GM18526 (cell line): ENCODE data around the gene EFTUD2.

Experiments used
- POLR2A ChIP-seq: IDR thresholded peaks from 3 replicates; pipeline ENCODE4 v1.6.1; 2011; ENCODE audit not compliant: insufficient read length; ENCODE audit errors: extremely low read depth

EFTUD2 gene

DNA sequence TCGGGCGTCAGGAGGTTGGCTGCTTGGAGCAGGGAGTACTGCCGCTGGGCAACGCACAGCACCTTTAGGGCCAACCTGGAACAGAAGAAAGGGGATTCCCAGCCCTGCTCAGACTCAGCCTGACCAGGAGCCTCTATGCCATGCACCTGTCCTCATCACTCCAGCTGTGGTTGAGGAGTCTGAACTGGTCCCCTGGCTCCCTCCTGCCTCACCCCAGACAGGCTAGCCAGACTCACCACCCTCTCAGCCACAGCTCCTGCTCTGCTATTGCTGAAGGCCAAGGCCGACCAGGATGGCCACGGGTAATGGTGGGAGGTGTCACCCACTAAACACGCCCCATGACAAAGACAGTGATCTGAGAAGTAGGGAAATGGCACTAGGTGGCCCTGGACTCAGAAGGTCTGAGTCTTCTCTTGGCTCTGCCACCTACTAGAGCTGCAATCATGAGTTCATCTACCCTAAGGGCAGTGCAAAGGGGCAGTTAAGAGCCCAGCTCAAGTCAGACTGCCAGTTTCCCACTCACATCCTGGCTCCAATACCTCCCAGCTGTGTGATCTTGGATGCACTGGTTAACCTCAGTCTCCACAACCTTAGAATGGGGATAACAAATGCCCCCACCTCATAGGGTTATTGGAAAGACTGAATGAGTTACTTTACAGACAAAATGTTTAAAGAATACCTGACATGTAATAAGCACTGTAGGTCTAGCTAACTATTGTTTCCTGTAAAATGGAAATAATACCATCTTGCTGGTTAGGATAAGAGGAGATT is 29.9 kb upstream of the EFTUD2 start:
- TF ChIP-seq POLR2A = no peak

DNA sequence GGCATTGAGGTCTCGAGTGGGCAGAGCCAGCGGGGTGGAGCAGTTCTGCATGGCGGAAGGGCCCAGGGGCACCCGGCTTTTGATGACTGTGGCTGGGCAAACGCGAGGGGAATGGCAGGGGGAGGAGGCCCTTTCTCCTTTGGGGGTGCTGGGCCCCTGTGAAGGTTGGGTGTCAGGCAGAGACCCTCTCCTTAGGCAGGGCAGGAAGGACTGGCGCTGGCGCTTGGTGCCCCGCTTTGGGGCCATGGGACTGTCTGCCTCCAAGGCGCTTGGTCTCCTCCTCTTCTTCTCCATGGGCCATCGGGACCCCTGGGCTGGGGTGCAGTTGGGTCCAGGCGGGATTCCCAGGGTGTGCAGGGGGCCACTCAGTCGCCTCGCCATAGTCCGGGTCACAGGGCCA is 28.9 kb upstream of the EFTUD2 start:
- no peak for TF ChIP-seq POLR2A

DNA sequence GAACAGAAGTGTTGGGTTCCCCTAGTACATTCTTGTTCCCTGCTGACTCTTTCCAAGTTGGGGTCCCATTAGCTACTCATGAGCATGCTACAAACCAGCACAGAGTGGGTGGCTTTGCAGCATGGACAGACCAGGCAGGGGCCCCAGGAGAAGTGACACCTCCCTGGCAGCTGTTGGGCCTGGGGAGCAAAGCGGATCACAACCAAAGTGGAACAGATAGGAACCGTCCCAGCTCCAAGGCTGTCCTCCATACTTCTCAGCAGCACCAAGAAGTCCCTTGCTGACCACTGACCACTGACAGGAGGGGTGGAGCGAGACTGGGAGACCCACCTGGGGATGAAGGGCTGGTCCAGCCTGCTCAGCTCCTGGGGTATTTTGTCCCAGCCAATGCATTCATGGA is 28.5 kb upstream of the EFTUD2 start:
- no peak for TF ChIP-seq POLR2A

DNA sequence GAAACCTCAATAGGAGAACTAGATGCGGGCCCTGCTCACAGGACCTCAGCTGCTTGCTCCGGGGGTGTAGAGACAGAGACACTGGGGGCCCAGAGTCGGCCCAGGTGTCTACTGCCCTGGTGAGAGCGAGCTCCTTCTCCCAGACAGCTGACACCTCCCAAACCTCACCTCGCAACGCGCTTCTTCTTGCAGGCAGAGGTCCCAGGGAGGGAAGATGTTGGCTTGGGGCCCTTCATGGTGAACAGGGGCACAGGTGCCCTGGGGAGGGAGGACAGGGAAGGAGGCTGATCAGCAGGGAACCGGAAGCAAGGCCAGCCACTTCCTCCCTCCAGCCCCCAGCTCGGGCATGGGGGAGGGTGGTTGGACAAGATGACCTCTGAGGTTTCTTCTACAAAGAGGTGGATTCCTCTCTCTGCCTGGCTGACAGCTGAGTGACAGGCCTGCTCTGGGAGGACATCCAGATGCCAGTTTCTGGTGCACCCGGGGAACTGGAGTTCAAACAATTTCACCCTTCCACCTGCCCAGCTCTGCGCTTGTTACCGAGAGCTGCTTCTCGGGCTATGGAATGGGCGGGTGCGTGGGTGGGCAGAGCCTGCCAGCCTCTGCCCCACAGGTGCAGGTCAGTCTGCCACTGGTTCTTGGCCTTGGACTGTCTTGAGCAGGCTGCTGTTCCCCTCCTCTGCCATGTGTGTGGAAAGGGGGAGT is 27.7 kb upstream of the EFTUD2 start:
- TF ChIP-seq POLR2A = no peak

DNA sequence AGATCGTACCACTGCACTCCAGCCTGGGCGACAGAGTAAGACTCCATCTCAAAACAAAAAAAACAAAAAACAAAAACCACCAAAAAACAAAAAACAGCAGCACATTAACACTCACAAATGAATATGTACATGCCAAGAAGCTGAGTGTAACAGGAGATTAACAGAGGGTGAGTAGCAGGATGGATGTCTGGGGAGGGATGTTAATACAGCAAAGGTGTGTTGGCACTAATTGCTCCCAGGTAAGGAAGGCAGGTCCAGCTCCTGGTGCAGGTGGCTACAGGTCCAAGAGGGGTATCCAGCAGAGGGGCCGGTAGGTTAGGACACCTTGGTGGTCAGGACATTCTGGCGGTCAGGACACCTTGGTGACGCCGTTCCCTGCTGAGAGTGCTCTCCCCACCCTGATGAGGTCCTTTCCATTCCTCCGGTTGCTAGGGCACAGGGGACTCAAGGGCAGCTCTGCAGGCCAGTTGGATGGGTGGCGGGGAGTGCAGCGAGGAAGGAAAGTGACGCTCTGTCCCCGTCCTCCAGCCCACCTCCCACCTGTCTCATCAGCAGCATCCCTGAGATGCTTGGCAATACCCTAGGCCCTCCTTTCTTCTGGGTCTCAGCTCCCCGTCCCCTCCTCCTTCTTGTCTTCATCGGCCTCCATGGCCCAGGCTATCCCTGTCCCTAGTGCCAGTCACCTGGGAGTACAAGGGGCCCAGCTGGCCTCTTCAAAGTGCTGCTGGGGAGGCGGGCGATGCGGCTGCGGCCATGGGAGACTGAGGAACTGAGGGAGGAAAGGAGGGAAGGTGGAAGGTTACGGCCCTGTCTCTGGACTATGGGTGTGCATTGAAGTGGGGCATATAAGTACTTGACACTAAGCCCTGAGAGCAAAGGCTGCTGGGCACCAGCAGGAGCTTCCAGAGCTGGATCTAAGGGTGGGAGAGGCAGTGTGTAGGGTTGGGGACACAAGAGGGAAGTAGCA is 26.8 kb upstream of the EFTUD2 start:
- no peak for TF ChIP-seq POLR2A

DNA sequence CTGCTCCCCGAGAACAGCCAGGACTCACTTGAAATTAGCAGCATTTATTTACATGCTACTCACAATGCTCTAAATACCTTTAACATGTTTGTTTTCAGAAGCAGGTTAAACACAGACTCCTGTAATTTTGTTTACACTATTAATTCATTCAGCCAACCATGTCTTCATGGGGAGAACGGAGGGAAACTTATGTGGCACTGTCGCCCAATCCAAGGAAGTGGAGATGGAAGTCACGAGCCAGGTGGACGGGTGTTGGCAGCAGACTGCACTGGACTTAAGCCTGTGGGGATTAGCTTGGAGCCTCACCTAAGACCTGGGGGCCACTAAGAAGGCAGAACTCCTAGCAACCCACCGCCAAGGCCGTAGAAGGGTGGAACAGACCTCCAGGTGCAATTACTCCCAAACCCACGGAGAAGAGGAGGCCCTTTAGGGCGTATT is 24.9 kb upstream of the EFTUD2 start:
- no peak for TF ChIP-seq POLR2A

DNA sequence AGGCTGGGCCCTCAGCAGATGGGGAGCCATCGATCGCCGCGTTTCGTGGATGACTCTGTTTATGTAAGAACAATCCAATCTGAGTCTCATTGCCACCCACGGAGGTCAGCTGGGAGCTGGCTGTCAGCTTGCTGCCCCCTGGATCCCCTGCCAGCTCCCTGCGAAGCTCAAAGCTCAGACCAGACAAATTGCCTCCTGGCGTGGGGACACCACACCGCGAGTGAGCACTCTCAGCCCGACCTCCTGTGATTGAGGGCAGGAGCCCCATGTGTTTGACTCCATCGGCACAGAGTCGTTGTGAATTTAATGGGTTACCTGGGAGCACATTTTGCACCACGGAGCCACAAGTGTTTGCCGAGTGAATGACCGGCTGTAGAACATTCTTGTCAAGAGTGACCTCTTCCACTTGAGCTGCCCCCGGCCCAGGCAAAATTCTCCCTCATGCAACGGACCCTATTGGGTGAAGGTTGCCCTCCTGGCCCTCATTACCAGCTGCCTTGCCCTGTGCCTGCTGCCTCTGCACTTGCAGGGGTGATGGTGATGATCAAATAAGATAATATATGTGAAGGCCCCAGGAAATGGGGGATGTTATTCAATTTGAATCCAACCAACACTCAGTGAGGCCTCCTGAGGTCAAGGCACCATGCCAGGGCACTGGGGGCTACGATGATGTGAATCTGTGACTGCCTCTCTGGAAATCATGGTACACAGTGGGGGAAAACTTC is 23.7 kb upstream of the EFTUD2 start:
- TF ChIP-seq POLR2A = no peak

DNA sequence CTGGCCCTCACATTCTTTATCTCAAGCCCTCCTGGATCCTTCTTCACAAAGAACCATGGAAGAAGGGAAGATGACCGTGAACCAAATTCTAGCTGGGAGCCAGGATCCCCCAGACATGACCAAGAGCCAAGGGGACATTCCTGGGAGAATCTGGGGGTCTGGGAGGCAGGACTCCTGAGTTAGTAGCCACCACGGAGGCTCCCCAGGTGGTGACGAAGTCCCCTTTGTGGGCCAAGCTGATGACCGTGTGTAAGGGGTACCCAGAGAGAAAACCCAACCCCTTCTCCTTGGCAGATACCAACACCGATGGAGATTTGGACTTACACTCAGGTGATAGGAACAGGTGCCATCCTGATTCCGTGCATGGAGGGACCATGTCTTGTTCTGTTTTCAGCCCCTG is 22.9 kb upstream of the EFTUD2 start:
- no peak for TF ChIP-seq POLR2A

DNA sequence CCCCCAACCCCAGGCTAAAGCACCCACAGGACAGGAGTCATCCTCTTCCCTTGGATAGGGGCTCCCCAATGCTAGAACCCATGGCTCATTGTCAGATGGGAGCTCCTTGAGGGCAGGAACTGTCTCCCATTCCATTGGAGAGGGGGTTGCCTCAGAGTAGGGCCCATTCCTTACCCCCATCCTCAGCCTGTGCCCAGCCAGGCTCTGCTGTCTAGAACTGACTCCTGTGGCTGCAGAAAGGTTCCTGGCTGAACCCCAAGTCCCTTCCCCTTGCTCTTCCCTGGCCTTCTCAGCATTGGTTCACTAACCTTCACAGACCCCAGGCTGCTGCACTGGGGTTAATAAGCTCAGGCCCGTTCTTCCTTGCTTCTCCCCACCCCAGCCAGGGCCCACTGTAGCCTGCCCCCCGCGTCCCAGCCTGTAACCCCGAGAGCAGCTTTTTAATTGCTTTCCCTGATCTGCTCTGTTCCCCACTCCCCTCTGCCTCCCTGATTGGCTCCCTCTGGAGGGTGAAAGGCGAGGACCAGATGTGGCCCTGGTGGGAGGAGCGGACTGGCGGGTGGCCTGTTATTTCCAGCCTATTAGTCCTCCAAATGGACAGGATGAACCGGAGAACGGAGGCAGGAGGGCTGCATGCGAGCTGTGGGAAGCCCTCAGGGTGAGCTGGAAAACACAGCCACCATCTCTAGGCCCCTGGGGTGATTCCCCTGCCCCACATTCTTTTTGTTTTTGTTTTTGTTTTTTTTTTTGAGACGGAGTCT is 22.1 kb upstream of the EFTUD2 start:
- TF ChIP-seq POLR2A = no peak

DNA sequence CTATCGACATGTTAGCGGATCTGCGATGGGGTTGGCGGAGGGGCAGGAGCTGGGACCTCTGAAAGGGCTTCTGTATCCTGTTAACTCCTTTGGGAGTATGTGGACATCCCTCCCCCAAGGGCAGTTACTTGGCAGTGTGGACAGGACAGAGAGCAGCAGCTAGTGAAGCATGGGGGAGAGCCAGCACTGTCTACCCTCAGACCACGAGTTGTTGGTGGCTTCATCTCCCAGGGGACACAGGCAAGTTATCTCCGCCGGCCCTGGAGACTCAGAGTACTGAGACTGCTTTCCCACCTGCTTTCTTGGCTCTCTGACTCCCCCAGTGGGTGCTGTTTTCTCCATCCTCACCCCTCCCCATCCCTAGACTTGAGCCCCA is 21.3 kb upstream of the EFTUD2 start:
- TF ChIP-seq POLR2A = no peak

DNA sequence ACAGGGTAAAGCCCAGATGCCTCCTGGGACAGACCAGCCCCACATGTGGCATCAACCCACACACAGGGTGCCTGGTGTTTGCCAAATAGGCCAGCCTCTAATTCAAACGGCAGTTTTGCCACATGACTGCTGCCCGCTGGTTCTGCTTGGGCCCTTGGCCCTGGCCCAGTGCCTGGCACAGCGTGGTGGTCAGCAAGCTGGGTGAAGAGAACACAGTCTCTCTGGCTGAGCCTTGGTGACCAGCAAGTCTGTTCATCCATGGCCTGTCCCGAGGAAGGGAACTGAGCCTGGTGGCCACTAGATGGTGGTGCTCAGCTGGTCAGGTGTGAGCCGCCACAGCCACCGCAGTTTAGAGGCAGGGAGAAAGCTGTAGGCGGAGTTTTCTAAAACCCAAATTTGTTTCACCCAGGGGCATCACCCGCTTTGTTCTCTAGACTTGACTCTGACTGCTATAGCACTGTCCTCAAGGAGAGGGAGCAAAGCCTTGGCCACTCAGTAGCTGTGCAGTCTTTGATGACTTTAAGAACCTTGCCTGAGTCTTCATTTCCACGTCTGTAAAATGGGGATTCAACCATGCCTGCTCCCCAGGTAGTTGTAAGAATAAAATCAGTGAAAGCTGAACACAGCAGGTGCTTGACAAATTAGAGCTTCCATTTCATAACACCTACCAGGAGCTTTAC is 20.8 kb upstream of the EFTUD2 start:
- no peak for TF ChIP-seq POLR2A

DNA sequence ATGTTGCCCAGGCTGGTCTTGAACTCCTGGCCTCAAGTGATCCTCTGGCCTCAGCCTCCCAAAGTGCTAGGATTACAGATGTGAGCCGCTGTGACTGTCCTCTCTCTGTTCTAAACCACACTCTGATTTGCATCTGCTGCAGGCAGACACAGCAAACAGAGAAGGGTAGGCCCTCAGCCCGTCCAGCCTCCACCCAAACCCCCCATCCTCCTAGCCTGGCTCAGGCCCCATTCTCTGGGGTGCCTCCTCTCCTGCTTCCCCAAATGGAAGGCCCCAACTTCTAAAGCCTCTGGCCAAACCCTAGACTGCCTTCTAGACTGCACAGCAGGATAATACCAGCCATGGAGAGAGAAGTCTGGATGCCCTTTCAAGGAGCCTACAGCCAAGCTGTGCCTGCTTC is 20.2 kb upstream of the EFTUD2 start:
- no peak for TF ChIP-seq POLR2A

DNA sequence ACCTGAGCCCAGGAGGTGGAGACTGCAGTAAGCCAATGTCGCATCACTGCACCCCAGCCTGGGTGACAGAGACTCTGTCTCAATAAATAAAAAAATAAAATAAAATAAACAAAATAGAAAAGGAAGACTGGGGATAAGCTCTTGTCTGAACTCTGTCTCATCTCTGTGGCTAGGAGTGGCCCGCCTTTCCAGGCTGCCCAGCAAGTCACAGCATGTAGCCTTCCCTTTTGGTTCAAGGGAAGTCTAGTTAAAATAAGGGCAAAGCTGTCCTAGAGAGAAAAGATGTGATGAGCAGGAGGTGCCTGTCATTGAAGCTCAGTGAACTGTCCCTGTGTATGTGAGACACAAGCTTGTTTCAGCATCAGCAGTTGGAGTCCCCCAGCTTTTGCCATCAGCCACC is 18.8 kb upstream of the EFTUD2 start:
- no peak for TF ChIP-seq POLR2A

DNA sequence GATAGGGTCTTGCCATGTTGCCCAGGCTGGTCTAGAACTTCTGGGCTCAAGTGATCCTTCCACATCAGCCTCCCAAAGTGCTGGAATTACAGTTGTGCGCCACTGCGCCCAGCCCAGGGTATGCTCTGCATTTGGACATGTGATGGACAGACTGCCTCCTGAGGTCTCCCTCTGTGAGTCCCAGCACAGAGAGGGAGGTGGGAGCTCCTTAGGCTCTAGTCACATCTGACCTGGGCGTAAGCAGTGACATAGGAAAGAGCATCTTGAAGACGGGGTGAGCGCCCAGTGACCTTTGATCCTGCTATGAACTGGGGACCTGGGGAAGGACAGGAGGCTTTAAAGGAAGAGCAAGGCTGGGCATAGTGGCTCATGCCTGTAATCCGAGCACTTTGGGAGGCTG is 18.2 kb upstream of the EFTUD2 start:
- no peak for TF ChIP-seq POLR2A
